RKO (cell line): ENCODE measurements around the gene CCP110.
A peak's percentile ranks its signal among the peaks of the same experiment; 100 is the strongest.

Experiments used
- DNase-seq: peaks from one replicate; pipeline ENCODE4 v3.0.0-alpha.2; 2016; ENCODE audit warnings: low spot score

CCP110 gene, protein sequence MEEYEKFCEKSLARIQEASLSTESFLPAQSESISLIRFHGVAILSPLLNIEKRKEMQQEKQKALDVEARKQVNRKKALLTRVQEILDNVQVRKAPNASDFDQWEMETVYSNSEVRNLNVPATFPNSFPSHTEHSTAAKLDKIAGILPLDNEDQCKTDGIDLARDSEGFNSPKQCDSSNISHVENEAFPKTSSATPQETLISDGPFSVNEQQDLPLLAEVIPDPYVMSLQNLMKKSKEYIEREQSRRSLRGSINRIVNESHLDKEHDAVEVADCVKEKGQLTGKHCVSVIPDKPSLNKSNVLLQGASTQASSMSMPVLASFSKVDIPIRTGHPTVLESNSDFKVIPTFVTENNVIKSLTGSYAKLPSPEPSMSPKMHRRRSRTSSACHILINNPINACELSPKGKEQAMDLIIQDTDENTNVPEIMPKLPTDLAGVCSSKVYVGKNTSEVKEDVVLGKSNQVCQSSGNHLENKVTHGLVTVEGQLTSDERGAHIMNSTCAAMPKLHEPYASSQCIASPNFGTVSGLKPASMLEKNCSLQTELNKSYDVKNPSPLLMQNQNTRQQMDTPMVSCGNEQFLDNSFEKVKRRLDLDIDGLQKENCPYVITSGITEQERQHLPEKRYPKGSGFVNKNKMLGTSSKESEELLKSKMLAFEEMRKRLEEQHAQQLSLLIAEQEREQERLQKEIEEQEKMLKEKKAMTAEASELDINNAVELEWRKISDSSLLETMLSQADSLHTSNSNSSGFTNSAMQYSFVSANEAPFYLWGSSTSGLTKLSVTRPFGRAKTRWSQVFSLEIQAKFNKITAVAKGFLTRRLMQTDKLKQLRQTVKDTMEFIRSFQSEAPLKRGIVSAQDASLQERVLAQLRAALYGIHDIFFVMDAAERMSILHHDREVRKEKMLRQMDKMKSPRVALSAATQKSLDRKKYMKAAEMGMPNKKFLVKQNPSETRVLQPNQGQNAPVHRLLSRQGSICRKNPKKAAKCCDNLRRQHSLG

DNA sequence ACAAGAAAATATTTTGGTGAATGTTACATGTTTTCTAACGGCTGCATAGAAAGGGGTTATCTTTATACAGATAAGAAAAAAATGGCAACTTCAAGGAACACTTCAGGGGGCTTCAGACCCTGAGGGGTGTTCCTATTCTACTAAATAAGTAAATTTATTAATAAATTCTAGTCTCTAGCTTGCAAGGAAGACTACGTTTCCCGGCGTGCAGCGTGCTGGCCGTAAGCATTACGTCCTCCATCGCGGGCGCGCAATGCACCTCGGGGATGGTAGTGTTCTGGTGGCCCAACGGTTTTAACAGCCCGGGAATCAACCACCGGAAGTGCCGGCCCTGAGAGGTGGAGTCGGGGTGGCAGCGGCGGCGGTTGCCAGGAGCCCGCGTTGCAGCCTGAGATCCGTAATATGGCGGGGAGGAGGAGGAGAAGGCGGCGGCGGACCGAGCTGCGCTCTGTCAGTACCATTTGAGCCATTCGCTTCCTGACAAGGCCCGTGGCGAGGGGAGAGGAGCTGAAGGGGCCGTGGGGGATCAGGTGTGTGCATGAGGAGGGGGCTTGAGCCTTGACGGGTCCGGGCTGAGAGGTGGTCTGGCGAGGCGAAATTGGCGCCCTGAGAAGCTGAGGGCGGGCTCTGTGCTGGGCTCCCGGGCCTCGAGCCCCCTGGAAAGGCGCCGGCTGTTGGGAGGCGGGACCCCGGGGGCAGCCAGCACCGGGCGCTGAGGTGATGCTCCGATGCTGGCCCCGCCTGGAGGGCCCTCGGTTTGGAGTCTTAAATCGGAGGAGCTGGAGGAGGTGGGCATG lies at the start of gene CCP110:
CCP110 (plus strand) TSS at position 384 of the 797 bp plus-strand sequence. CDS start 3,940 bp downstream, outside the sequence.
- DNase-seq: peak; percentile 96

DNA sequence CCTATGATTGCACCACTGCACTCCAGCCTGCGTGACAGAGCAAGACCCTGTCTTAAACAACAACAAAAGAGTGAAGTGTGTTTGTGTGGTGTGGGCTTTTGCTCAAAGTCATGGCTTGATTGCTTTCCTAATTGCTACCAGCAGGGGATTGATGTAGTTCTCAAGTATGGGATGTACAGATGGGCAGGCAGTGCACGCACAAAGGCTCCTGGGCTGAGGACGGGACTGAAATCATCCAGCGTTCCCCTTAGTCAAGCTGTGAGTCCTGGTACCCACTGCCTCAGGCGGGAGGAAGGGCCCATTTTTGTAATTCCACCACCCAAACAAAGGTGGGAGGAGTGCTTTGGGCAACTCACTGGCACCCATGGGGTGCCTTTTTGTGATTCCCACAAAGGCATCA lies 49.1 kb upstream of the CCP110 start:
- no peak for DNase-seq

DNA sequence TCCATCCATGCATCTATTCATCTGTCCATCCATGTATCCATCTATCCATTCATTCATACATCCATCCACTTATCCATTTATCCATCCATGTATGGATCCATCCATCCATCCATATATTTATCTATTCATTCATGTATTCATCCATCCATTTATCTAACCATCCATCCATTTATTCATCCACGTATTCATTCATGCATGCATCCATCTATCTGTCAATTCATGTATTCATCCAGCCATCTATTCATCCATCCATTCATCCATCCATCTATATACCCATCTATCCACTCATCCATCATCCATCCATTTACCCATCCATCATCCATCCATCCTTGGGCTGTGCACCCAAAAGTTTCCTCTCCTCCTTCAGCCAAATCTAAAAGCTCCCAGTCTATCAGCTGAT lies 45.2 kb upstream of the CCP110 start:
- DNase-seq: no peak

DNA sequence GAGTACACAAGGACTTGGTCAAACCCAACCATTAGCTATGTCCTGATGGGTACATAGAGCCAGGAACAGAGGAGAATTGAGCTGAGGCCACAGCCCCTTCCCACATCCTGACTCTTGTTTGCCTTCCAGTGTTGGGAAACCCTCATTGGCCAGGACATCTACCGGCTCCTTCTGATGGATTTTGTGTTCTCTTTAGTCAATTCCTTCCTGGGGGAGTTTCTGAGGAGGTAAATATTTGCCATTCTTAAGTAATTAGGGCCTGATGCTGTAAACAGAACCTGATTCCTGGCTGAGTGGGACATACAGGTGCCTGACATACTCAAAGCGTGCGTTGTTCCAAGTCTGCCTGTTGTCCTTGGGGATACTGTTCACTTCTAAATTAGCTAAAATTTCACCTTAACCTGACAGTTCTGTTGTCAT lies 44.4 kb upstream of the CCP110 start:
- no peak for DNase-seq

DNA sequence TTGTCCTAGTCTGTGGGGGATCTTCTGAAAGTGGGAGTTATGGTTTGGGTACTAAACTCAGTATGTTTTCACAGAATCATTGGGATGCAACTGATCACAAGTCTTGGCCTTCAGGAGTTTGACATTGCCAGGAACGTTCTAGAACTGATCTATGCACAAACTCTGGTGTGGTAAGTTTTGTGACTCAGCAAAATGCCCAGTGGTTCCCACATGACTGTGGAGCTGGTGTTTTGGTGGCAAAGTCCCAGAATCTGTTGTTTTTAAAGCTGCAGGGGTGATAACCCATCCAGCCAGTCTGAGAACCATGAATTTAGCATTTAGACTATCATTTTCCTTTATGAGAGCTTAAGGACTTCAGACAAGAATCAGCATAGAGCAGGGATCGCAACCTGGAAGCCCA lies 42.4 kb upstream of the CCP110 start:
- DNase-seq: no peak

DNA sequence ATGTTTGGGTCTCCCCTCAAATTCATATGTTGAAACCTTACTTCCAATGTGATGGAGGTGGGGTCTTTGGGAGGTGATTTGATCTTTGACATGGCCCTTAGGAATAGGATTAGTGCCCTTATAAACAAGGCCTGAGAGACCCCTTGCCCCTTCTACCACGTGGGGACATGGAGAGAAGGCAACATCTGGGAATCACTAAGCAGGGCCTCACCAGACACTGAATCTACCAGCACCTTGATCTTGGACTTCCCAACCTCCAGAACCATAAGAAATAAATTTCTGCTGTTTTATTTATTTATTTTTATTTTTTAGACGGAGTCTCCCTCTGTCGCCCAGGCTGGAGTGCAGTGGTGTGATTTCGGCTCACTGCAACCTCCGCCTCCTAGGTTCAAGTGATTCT lies 42.0 kb upstream of the CCP110 start:
- DNase-seq: no peak

DNA sequence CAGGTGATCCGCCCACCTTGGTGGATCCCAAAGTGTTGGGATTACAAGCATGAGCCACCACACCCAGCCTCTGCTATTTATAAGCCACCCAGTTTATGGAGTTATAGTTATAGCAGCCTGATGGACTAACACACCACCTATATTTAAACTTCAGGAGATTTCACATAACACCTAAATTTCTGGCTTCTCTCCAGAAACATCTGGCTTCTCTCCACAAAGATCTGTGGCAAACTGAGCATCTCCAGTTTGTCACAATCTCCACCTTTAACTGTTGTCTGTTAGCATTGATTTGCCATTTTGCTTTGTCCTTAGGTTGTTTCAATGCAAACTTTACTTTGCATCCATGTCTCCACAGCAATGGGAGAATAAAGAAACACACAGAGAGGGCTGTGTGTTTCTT lies 41.5 kb upstream of the CCP110 start:
- no peak for DNase-seq

DNA sequence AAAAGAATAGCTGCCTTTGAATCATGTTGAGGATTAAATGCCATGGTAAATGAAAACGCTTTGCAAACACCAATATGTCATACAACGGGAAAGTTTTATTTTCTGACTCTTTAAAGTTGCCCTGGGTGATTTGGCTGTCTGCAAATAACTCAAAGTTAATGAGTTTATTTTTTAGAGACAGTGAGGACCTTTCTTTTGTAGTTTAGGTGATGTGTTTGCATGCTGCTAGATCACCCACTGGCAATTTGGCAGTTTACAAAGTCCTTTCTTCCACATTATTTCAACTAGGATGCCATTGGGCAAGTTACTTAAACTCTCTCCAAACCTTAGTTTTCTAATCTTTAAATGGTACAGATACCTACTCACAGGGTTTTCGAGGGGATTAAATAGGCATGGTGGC lies 39.6 kb upstream of the CCP110 start:
- no peak for DNase-seq

DNA sequence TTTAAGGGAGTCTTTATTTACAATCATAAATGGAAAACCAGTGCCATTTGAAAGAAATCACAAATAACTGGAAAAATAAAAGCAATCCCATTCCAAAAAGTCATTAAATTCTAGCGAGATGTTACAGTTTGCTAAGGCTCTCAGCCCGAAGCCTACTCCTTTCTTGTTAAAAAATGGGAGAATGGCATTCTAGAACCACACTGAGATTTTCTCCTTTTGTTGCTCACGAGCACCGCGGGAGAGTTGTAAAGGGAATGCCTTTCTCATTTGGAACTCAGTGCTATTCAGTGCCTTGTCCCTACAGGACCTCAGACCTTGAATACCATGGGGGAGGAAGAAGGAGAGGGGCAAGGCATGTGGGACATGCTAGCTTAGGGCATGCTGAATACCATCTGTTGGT lies 38.1 kb upstream of the CCP110 start:
- DNase-seq: no peak

DNA sequence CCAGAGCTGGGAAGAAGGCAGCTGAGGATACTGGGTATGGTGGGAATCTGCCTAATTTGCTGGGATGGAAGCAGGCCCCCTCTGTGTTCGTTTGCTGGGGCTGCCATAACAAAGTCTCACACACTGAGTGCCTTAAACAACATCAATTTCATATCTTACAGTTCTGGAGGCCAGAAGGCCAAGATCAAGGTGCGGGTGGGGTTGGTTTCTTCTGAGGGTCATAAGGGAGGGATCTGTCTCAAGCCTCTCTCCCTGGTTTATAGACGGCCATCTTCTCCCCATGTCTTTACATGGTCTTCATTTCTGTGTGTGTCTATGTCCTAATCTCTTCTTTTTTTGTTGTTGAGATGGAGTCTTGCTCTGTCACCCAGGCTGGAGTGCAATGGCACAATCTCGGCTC lies 37.7 kb upstream of the CCP110 start:
- no peak for DNase-seq

DNA sequence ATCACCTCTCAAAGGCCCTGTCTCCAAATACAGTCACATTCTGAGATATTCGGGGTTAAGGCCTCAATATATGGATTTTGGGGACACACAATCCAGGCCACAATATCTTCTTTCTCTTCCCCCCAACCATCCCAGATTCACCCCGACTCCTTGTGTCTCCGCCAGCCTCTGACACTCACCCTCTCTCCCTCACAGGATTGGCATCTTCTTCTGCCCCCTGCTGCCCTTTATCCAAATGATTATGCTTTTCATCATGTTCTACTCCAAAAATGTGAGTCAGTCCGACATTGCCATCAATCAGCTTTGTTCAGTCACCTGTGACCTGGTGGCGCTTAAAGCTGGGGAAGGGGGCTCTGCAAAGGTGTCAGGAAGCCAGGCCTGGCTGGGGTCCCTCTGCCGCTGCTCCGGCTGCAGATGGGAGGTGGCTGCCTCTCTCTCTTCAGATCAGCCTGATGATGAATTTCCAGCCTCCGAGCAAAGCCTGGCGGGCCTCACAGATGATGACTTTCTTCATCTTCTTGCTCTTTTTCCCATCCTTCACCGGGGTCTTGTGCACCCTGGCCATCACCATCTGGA lies 36.9 kb upstream of the CCP110 start:
- no peak for DNase-seq

DNA sequence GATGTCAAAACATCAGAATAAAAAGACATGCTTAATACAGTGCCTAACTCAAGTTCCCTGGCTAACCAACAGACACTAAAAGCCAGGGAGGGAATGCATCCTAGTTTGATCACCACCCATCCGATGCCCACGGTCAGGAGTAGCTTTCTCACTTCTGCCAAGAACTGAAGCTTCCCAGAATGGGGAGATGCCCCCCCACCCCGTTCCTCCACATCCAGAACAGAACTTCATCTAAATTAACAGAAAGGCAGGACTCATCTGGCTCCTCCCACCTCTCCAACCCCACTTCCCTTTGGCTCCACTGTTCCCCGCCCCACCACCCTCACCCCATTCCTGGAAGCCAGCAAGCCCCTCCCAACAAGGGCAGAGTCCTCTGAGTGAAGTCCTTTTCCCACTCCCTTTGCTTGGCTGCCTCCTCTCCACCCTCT lies 35.5 kb upstream of the CCP110 start:
- DNase-seq: no peak

DNA sequence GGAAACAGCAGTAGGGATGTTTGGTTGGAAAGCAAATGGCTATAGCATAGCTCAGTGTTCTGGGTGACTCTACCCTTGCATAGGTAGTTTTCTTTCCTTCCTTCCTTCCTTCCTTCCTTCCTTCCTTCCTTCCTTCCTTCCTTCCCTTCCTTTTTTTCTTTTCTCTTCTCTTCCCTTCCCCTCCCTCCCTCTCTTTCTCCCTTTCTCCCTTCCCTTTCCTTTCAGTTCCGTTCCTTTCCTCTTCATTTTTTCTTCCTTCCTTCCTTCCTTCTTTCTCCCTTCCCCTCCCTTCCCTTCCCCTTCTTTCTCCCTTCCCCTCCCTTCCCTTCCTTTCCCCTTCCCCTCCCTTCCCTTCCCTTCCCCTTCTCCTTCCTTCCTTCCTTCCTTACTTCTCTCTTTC lies 33.1 kb upstream of the CCP110 start:
- no peak for DNase-seq

DNA sequence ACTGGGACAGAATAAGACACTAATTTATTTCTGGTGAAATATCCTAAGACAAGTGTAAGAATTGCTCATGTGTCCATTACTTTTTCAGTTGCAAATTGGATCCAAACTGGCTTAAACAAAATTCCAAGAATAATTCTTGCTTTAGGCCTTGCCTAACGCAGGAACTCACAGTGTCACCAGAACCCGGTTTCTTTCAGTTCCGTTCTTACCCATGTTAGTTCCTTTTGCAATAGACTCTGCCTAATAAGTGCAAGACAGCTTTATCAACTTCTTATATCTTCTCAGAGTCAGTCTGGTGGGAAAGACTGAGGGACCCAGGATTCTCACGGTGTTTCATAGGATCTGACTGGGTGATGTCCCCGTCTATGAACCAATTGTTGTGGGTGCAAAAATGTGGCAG lies 26.6 kb upstream of the CCP110 start:
- no peak for DNase-seq

DNA sequence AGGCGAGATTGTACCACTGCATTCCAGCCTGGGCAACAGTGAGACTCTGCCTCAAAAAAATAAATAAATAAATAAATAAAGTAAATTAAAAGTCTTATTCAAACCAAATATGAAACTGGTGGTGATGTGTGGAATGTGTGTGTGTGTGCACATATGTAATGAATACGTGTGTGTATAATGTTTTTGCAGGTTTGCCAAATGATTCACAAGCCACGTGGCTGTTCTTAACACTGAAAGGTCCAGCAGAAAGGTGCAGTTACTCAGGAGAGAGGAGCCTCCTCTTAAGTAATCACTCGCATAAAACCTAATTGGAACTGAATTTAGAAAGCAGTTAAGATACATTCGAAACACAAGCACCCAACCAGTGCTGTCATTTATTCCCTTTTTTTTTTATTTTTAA lies 24.7 kb upstream of the CCP110 start:
- no peak for DNase-seq

DNA sequence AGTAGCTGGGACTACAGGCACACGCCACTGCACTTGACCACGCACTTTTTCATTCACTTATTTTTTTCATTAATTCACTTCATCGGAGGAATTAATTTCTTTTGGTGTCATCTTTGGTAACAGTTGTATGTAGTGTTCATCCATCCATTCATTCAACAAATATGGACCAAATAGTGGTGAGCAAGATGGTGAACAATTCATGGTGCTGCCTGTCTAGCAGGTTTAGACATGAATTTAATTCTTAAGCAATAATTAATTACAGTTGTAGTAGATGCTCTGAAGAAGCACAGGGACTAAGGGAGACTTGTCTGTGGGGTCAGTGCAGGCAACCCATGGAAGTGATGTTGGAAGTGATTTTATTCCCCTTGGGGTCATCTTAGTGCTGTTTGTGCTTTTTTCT lies 24.3 kb upstream of the CCP110 start:
- DNase-seq: no peak

DNA sequence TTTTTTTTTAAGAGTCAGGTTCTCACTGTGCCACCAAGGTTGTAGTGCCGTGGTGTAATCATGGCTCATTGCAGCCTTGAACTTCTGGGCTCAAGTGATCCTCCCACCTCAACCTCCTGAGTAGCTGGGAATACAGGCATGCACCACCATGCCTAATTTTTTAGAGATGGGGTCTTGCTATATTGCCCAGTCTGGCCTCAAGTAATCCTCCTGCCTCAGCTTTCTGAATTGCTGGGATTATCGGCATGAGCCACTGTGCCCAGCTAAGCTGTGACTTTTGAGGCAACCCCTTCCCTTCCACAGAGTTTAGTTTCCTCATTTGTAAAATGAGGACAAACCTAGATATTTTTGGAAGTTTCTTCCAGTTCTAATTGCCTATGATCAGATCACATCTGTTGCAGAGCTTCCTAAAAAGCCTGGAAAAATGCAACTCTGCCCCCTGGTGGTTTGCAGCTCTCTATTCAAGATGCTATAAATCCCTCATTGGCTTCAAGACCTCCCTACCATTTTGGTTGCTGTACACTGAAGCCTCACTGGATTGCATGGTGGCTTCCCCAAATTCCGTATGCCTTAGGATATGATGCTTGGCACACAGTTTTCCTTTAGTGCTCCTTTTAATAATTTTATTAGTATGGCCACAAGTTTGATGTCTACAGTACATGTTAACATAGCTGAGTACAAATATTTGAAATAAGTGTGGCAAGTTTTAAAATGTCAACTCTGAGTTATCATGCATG lies 21.2 kb upstream of the CCP110 start:
- DNase-seq: peak; percentile 76

DNA sequence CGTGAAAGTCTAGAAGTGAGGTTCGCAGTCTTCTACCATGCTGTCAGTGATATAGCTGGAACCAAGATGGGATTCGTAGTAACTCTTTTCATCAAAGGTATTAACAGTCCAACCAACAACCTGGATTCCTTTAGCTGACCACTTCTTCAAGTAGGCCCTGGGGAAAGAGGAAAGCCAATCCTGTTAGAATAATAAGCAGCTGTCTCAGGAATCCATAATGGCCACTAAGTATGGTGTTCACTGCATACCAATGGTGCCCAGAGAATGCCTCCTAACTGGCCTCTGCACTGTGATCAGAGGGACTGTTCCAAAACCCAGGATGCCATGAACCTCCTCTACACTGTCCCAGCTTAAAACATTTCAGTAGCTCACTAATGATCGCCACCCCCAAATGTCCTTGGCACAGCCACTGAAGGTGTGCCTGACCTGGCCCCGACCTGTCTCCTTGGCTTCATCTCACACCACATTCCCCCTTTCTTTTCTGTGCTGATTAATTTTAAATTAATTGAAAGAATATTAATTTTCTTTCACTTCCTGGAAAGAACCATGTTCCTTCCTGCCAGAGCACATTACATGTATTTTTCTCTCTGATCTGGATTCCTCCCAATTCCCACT lies 20.2 kb upstream of the CCP110 start:
- no peak for DNase-seq

DNA sequence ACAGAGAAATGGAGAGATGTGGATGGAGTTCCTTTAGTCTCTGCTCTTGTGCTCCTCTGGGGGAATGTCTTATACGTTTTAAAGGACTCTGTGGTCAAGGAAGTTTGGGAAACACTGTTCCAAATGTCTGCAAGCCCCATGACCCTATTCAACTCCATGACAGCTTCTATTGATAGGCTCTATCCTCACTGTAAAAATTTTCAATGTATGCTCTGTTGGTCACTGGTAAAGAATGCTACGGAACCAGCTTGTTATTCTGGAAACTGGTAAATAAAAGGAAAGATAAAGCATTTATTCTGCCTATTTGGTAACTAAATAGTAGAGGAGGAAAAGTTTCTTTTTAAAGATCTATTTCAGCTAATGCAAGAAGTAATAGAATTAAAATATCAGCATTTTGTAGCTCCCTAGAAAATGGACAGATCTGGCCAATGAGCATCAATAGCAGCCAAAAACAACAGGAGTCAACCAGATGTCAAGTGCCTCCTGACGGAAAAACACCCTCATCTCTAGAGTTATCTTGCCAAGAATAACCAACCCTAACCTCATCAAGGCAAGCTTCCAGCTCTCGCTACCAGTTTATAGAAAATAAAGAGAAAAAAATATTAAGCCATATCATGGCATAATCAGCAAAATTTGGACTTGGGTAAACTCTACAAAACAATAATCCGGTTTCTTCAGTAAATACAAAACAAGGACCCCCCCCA lies 18.0 kb upstream of the CCP110 start:
- no peak for DNase-seq

DNA sequence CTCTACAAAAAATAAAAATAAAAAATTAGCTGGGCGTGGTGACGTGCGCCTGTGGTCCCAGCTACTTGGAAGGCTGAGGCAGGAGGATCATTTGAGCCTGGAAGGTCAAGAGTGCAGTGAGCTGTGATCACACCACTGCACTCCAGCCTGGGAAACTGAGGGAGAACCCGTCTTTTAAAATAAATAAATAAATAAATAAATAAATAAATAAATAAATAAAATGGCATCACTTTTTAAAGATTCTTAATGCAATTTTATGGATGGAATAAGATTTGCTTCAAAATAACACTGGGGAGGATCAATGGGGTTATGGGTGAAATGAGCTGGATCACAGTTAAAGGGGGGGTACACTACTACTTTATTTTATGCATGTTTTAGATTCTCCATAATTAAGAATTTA lies 16.8 kb upstream of the CCP110 start:
- no peak for DNase-seq
